H9 (cell line): ENCODE results near the gene BIRC5. TPM values are rescaled to one million over a fixed set of nuclear protein-coding genes. Genes with fewer than 3 reads are reported as not detected.

Experiments
- DNase-seq: peaks from one replicate; pipeline ENCODE4 v3.0.0-alpha.2; 2017
- H2AFZ ChIP-seq: one replicate; pipeline ENCODE4 v1.6.1; 2013; ENCODE audit warnings: mild to moderate bottlenecking, low read length, control low read depth, moderate library complexity
- H2AK5ac ChIP-seq: 2 replicates; pipeline ENCODE4 v1.6.1; 2013; ENCODE audit warnings: low read length, control low read depth, mixed read lengths; ENCODE audit not compliant: insufficient read length
- H2BK120ac ChIP-seq: one replicate; pipeline ENCODE4 v1.6.1; 2013; ENCODE audit warnings: low read depth, mild to moderate bottlenecking, low read length, control low read depth, inconsistent platforms; ENCODE audit not compliant: poor library complexity, severe bottlenecking
- H2BK12ac ChIP-seq: 2 replicates; pipeline ENCODE4 v1.6.1; 2013; ENCODE audit warnings: low read length, control low read depth, mixed read lengths, low read depth; ENCODE audit not compliant: insufficient read length
- H2BK15ac ChIP-seq: 2 replicates; pipeline ENCODE4 v1.6.1; 2013; ENCODE audit warnings: low read depth, low read length, control low read depth
- H2BK20ac ChIP-seq: one replicate; pipeline ENCODE4 v1.6.1; 2013; ENCODE audit warnings: low read depth, mild to moderate bottlenecking, low read length, control low read depth, inconsistent platforms; ENCODE audit not compliant: poor library complexity, severe bottlenecking
- H2BK5ac ChIP-seq: 2 replicates; pipeline ENCODE4 v1.6.1; 2013; ENCODE audit warnings: low read length, control low read depth, mixed read lengths; ENCODE audit not compliant: insufficient read length
- H3K14ac ChIP-seq: 2 replicates; pipeline ENCODE4 v1.6.1; 2013; ENCODE audit warnings: low read length, control low read depth; ENCODE audit not compliant: insufficient read depth
- H3K18ac ChIP-seq: 2 replicates; pipeline ENCODE4 v1.6.1; 2013; ENCODE audit warnings: low read depth, mild to moderate bottlenecking, mixed read lengths, low read length, control low read depth; ENCODE audit not compliant: insufficient read length
- H3K23ac ChIP-seq: 2 replicates; pipeline ENCODE4 v1.6.1; 2013; ENCODE audit warnings: low read length, control low read depth, mixed read lengths, low read depth; ENCODE audit not compliant: insufficient read length
- H3K23me2 ChIP-seq: 2 replicates; pipeline ENCODE4 v1.6.1; 2013; ENCODE audit warnings: low read depth, mild to moderate bottlenecking, mixed read lengths, low read length, control low read depth; ENCODE audit not compliant: insufficient read length, poor library complexity, severe bottlenecking
- H3K27ac ChIP-seq: 2 replicates; pipeline ENCODE4 v1.5.1; 2013; ENCODE audit warnings: low read length, control low read depth, mixed read lengths, low read depth; ENCODE audit not compliant: insufficient read length
- H3K27me3 ChIP-seq: 2 replicates; pipeline ENCODE4 v1.6.1; 2013; ENCODE audit warnings: low read length, control low read depth, inconsistent platforms; ENCODE audit not compliant: insufficient read depth
- H3K4ac ChIP-seq: 2 replicates; pipeline ENCODE4 v1.6.1; 2013; ENCODE audit warnings: low read depth, mild to moderate bottlenecking, control low read depth, inconsistent platforms, low read length, moderate library complexity
- H3K4me1 ChIP-seq: 2 replicates; pipeline ENCODE4 v1.6.1; 2013; ENCODE audit warnings: low read length, control low read depth, inconsistent platforms; ENCODE audit not compliant: insufficient read depth
- H3K4me2 ChIP-seq: 2 replicates; pipeline ENCODE4 v1.6.1; 2013; ENCODE audit warnings: low read length, control low read depth, mixed read lengths; ENCODE audit not compliant: insufficient read length, insufficient read depth
- H3K56ac ChIP-seq: 2 replicates; pipeline ENCODE4 v1.6.1; 2013; ENCODE audit warnings: low read depth, mild to moderate bottlenecking, mixed read lengths, low read length, control low read depth; ENCODE audit not compliant: insufficient read length
- H3K79me1 ChIP-seq: 2 replicates; pipeline ENCODE4 v1.6.1; 2013; ENCODE audit warnings: low read depth, mild to moderate bottlenecking, moderate library complexity, low read length, control low read depth, inconsistent platforms; ENCODE audit not compliant: insufficient read depth, poor library complexity, severe bottlenecking
- H3K79me2 ChIP-seq: 2 replicates; pipeline ENCODE4 v1.6.1; 2013; ENCODE audit warnings: low read length, control low read depth, inconsistent platforms; ENCODE audit not compliant: insufficient read depth
- H3K9ac ChIP-seq: 2 replicates; pipeline ENCODE4 v1.6.1; 2013; ENCODE audit warnings: low read length, control low read depth, mixed read lengths; ENCODE audit not compliant: insufficient read length; ENCODE audit errors: extremely low read depth
- H3K9me3 ChIP-seq: one replicate; pipeline ENCODE4 v1.6.1; 2013; ENCODE audit warnings: low read depth, low read length, inconsistent platforms; ENCODE audit not compliant: control insufficient read depth
- H3T11ph ChIP-seq: one replicate; pipeline ENCODE4 v1.6.1; 2013; ENCODE audit warnings: mild to moderate bottlenecking, low read length, control low read depth, inconsistent platforms
- H4K20me1 ChIP-seq: one replicate; pipeline ENCODE4 v1.6.1; 2013; ENCODE audit not compliant: control insufficient read depth, insufficient read length, insufficient read depth
- H4K5ac ChIP-seq: 2 replicates; pipeline ENCODE4 v1.6.1; 2013; ENCODE audit warnings: low read depth, mild to moderate bottlenecking, mixed read lengths, low read length, control low read depth; ENCODE audit not compliant: insufficient read length
- H4K8ac ChIP-seq: replicated peaks from 2 replicates; pipeline ENCODE4 v1.6.1; 2013; ENCODE audit warnings: low read length, control low read depth, mixed read lengths, low read depth; ENCODE audit not compliant: insufficient read length
- H4K91ac ChIP-seq: 2 replicates; pipeline ENCODE4 v1.6.1; 2013; ENCODE audit warnings: low read depth, mild to moderate bottlenecking, moderate library complexity, mixed read lengths, low read length, control low read depth; ENCODE audit not compliant: insufficient read length
- H3K27ac Mint-ChIP-seq, 3 experiments: 2 replicates in 2 of 3; 3 replicates in 1 of 3; pipeline ENCODE4 v1.8.0; 2020 to 2021; ENCODE audit warnings: mixed read lengths in 3 of 3, mild to moderate bottlenecking in 1 of 3, moderate library complexity in 1 of 3
- H3K27me3 Mint-ChIP-seq: 2 replicates; pipeline ENCODE4 v1.8.0; 2021; ENCODE audit warnings: low read depth, mild to moderate bottlenecking, moderate library complexity, mixed read lengths
- H3K36me3 Mint-ChIP-seq, 3 experiments: 2 replicates in 2 of 3; 3 replicates in 1 of 3; pipeline ENCODE4 v1.8.0; 2020 to 2021; ENCODE audit warnings: low read depth in 3 of 3, mixed read lengths in 3 of 3; ENCODE audit not compliant: insufficient read depth in 1 of 3
- H3K4me1 Mint-ChIP-seq, 2 experiments: 2 replicates each; pipeline ENCODE4 v1.8.0; 2020; ENCODE audit warnings: mixed read lengths in 2 of 2
- H3K4me3 Mint-ChIP-seq, 2 experiments: 2 replicates in 1 of 2; 3 replicates in 1 of 2; pipeline ENCODE4 v1.8.0; 2020 to 2021; ENCODE audit warnings: mild to moderate bottlenecking in 2 of 2, mixed read lengths in 2 of 2, moderate library complexity in 1 of 2
- H3K9me3 Mint-ChIP-seq, 2 experiments: 2 replicates in 1 of 2; 3 replicates in 1 of 2; pipeline ENCODE4 v1.8.0; 2020; ENCODE audit warnings: mild to moderate bottlenecking in 2 of 2, mixed read lengths in 2 of 2, moderate library complexity in 1 of 2
- WGBS: extraction: QIAGEN DNeasy Blood & Tissue Kit; methylation state at CpG from one replicate; pipeline ENCODE4 v1.1.7; 2013; ENCODE audit warnings: missing lambda C conversion rate, low lambda C conversion rate, mixed read lengths; ENCODE audit not compliant: insufficient read length; ENCODE audit errors: extremely low coverage; 5-methylcytosine and 5-hydroxymethylcytosine counted together
- total RNA-seq: library from RNA; stranded (reverse); gene quantifications from 2 replicates; pipeline ENCODE4 v1.2.1, GENCODE V29; 2021
- TF ChIP-seq, protein P1 (sequence below): fragments of 200-600 bp; sonication (generic); conservative IDR thresholded peaks from 3 replicates; pipeline ENCODE4 v1.8.0; 2021; ENCODE audit warnings: antibody characterized with exemption, mild to moderate bottlenecking

The BIRC5 gene
- total RNA-seq, 1 experiment from 2014 or later, result 97.8 TPM

DNA sequence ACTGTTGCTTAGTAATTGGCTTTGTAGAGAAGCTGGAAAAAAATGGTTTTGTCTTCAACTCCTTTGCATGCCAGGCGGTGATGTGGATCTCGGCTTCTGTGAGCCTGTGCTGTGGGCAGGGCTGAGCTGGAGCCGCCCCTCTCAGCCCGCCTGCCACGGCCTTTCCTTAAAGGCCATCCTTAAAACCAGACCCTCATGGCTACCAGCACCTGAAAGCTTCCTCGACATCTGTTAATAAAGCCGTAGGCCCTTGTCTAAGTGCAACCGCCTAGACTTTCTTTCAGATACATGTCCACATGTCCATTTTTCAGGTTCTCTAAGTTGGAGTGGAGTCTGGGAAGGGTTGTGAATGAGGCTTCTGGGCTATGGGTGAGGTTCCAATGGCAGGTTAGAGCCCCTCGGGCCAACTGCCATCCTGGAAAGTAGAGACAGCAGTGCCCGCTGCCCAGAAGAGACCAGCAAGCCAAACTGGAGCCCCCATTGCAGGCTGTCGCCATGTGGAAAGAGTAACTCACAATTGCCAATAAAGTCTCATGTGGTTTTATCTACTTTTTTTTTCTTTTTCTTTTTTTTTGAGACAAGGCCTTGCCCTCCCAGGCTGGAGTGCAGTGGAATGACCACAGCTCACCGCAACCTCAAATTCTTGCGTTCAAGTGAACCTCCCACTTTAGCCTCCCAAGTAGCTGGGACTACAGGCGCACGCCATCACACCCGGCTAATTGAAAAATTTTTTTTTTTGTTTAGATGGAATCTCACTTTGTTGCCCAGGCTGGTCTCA lies 11.2 kb downstream of the BIRC5 start:
- Histone ChIP-seq H3K4me2 (no peak overlapping the region), H3K79me1 (peaks cover 11% of the 10 kb centered on the region), H3K23ac (no peak overlapping the region), H2BK5ac (no peak overlapping the region), H3T11ph (no peak overlapping the region), H4K5ac (no peak overlapping the region), H2BK120ac (no peak overlapping the region), H3K4me1 (no peaks in the 10 kb centered on the region), H3K9me3 (no peaks in the 10 kb centered on the region), H3K27ac (no peak overlapping the region), H2AFZ (no peak overlapping the region), H3K23me2 (no peaks in the 10 kb centered on the region), H2AK5ac (no peak overlapping the region), H4K20me1 (no peaks in the 10 kb centered on the region), H3K18ac (no peak overlapping the region), H3K79me2 (no peaks in the 10 kb centered on the region), H3K27me3 (no peaks in the 10 kb centered on the region; the same call in 1 of the 2 replicates), H3K14ac (no peak overlapping the region), H4K8ac (no peak overlapping the region), H2BK12ac (no peak overlapping the region), H3K9ac (no peak overlapping the region), H2BK20ac (no peak overlapping the region), H2BK15ac (no peak overlapping the region), H3K4ac (no peak overlapping the region), H3K56ac (no peak overlapping the region), H4K91ac (no peak overlapping the region)
- H3K27ac Mint-ChIP-seq, result peak overlapping the region in 1 of 3 experiments; percentile 65; a peak in 3 of 7 replicates
- H3K4me3 Mint-ChIP-seq, result no peak overlapping the region
- no peak for DNase-seq
- no peaks in the 10 kb centered on the region; a peak in 1 of 5 replicates for H3K9me3 Mint-ChIP-seq
- peaks cover 25 to 42% (median 36%) of the 10 kb centered on the region in 3 experiments; a peak in 6 of 7 replicates for H3K36me3 Mint-ChIP-seq
- WGBS, result no CpG with 5 or more reads among the region's 16 CpGs
- TF ChIP-seq, protein P1, sequence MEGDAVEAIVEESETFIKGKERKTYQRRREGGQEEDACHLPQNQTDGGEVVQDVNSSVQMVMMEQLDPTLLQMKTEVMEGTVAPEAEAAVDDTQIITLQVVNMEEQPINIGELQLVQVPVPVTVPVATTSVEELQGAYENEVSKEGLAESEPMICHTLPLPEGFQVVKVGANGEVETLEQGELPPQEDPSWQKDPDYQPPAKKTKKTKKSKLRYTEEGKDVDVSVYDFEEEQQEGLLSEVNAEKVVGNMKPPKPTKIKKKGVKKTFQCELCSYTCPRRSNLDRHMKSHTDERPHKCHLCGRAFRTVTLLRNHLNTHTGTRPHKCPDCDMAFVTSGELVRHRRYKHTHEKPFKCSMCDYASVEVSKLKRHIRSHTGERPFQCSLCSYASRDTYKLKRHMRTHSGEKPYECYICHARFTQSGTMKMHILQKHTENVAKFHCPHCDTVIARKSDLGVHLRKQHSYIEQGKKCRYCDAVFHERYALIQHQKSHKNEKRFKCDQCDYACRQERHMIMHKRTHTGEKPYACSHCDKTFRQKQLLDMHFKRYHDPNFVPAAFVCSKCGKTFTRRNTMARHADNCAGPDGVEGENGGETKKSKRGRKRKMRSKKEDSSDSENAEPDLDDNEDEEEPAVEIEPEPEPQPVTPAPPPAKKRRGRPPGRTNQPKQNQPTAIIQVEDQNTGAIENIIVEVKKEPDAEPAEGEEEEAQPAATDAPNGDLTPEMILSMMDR, result no peak
- H3K27me3 Mint-ChIP-seq, result peaks cover 16% of the 10 kb centered on the region
- peaks cover 0 to 3% of the 10 kb centered on the region in 2 experiments; a peak in 1 of 4 replicates for H3K4me1 Mint-ChIP-seq
